Subcutaneous abdominal adipose tissue (tissue), 5 donors: Measurements from ENCODE around the gene SERPINF2.
A peak's percentile ranks its signal among the peaks of the same experiment; 100 is the strongest.
"Not testable (repeated sequence)": the region's sequence is repeated elsewhere in the genome, so short reads cannot be mapped to it uniquely, and the experiment has no call there.

Experiments
- H3K27ac ChIP-seq: one replicate; pipeline ENCODE4 v1.7.0; 2013; ENCODE audit warnings: low read depth, mild to moderate bottlenecking, inconsistent platforms, low read length, moderate library complexity
- H3K27me3 ChIP-seq, 5 donors: one replicate each; pipeline ENCODE4 v1.7.0; 2013; ENCODE audit warnings: low read length in 5 of 5, inconsistent platforms in 1 of 5; ENCODE audit not compliant: control insufficient read depth in 5 of 5, insufficient read depth in 4 of 5
- H3K36me3 ChIP-seq, 5 donors: one replicate each; pipeline ENCODE4 v1.7.0; 2013; ENCODE audit warnings: low read length in 5 of 5; ENCODE audit not compliant: control insufficient read depth in 5 of 5, insufficient read depth in 5 of 5
- H3K4me1 ChIP-seq, 5 donors: one replicate each; pipeline ENCODE4 v1.7.0; 2013; ENCODE audit warnings: low read length in 5 of 5, mild to moderate bottlenecking in 3 of 5, moderate library complexity in 1 of 5; ENCODE audit not compliant: control insufficient read depth in 5 of 5, insufficient read depth in 5 of 5
- H3K4me3 ChIP-seq, 5 donors: one replicate each; pipeline ENCODE4 v1.7.0; 2013; ENCODE audit warnings: low read length in 5 of 5, low read depth in 1 of 5
- H3K9ac ChIP-seq, 5 donors: one replicate each; pipeline ENCODE4 v1.7.0; 2013; ENCODE audit warnings: low read length in 5 of 5, mild to moderate bottlenecking in 4 of 5, moderate library complexity in 3 of 5
- H3K9me3 ChIP-seq, 5 donors: one replicate each; pipeline ENCODE4 v1.7.0; 2013; ENCODE audit warnings: low read length in 5 of 5; ENCODE audit not compliant: control insufficient read depth in 5 of 5
- donor health status: healthy.
- donor health status: healthy.
- donor health status: healthy.
- donor health status: healthy.
- donor health status: healthy.

Gene SERPINF2

DNA sequence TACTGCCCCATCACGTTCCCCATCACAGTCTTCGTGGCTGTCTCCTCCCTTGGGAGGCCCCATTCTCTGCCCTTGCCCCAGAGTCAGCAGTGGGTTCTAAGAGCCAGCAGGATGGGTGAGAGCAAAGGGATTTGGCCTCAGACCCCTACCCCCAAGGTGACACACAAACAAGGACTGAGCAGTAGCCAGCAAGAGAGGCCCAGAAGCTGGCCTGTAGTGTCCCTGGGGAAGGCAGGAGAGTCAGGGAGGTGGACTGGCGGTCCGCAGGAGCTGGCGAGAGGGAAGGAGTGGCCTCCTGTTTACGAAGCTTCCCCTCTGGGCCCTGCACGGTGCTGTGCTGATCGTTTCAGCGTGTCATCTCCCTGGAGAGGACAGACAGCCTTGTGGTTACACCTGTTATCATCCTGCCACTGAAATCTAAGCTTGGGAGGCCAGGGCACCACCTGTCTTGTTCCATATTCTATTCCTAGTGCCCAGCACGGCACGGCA, 9.8 kb upstream of the SERPINF2 start:
- peaks cover 0 to 53% (median 40%) of the 10 kb centered on the region in 5 donors for H3K4me1 ChIP-seq
- H3K4me3 ChIP-seq = no peak overlapping the region
- no peak overlapping the region for H3K9ac ChIP-seq
- peaks cover 0 to 73% (median 52%) of the 10 kb centered on the region in 5 donors for H3K36me3 ChIP-seq
- H3K9me3 ChIP-seq = no peaks in the 10 kb centered on the region
- no peak overlapping the region for H3K27ac ChIP-seq
- H3K27me3 ChIP-seq = no peaks in the 10 kb centered on the region

DNA sequence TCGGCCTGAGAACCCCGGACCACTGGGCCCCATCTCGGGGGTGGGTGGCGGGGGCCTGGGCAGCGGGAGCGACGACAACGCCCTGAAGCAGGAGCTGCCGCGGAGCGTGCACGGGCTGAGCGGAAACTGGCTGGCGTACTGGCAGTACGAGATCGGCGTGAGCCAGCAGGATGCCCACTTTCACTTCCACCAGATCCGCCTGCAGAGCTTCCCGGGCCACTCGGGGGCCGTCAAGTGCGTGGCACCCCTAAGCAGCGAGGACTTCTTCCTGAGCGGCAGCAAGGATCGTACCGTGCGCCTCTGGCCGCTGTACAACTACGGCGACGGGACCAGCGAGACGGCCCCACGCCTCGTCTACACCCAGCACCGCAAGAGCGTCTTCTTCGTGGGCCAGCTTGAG, 8.9 kb upstream of the SERPINF2 start:
- no peak overlapping the region for H3K4me3 ChIP-seq
- H3K9ac ChIP-seq = no peak overlapping the region
- H3K27me3 ChIP-seq = no peaks in the 10 kb centered on the region
- H3K27ac ChIP-seq = no peak overlapping the region
- H3K36me3 ChIP-seq = peaks cover 0 to 73% (median 52%) of the 10 kb centered on the region in 5 donors
- no peaks in the 10 kb centered on the region for H3K9me3 ChIP-seq
- H3K4me1 ChIP-seq = peaks cover 0 to 49% (median 34%) of the 10 kb centered on the region in 5 donors

DNA sequence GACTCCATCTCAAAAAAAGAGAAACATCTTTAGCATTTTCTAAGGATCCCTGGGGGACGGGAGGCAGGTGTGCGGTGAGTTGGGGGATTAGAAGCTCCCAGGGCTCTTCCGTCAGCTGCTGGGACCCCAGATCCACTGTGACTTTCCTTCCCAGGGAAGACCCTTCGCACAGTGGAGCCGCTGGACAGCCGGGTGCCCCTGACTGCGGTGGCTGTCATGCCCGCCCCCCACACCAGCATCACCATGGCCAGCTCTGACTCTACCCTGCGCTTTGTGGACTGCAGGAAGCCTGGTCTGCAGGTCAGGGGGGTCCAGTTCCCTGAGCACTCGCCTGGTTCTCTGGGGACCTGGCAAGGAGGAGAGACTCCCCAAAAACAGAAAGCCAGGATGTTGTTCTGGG, 7.3 kb upstream of the SERPINF2 start:
- Histone ChIP-seq H3K9me3 (no peaks in the 10 kb centered on the region), H3K36me3 (peaks cover 0 to 71% (median 52%) of the 10 kb centered on the region in 5 donors), H3K27me3 (no peaks in the 10 kb centered on the region), H3K27ac (no peak overlapping the region), H3K4me1 (peaks cover 0 to 34% (median 22%) of the 10 kb centered on the region in 5 donors), H3K4me3 (no peak overlapping the region), H3K9ac (no peak overlapping the region)

DNA sequence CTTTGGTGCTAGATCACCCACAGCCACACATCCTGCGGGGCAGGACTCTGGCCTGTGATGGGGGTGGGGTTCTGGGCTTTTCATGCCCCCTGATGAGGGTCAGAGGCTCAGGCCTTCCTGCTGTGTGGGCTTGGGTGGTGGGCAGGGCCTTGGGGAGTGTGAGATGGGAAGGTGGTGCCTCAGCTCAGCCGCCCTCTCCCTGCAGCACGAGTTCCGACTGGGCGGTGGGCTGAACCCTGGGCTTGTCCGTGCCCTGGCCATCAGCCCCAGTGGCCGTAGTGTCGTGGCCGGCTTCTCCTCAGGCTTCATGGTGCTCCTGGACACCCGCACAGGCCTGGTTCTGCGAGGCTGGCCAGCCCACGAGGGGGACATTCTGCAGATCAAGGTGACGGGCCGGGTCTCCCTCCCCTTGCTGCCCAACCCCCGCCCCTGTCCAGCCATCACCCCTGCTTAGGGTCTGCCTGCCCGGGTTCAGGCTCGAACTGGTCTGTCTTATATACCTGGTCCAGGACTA, 6.8 kb upstream of the SERPINF2 start:
- Histone ChIP-seq H3K4me3 (no peak overlapping the region), H3K27me3 (no peaks in the 10 kb centered on the region), H3K27ac (no peak overlapping the region), H3K4me1 (peaks cover 0 to 29% (median 17%) of the 10 kb centered on the region in 5 donors), H3K9ac (no peak overlapping the region), H3K36me3 (peaks cover 0 to 67% (median 49%) of the 10 kb centered on the region in 5 donors), H3K9me3 (no peaks in the 10 kb centered on the region)

DNA sequence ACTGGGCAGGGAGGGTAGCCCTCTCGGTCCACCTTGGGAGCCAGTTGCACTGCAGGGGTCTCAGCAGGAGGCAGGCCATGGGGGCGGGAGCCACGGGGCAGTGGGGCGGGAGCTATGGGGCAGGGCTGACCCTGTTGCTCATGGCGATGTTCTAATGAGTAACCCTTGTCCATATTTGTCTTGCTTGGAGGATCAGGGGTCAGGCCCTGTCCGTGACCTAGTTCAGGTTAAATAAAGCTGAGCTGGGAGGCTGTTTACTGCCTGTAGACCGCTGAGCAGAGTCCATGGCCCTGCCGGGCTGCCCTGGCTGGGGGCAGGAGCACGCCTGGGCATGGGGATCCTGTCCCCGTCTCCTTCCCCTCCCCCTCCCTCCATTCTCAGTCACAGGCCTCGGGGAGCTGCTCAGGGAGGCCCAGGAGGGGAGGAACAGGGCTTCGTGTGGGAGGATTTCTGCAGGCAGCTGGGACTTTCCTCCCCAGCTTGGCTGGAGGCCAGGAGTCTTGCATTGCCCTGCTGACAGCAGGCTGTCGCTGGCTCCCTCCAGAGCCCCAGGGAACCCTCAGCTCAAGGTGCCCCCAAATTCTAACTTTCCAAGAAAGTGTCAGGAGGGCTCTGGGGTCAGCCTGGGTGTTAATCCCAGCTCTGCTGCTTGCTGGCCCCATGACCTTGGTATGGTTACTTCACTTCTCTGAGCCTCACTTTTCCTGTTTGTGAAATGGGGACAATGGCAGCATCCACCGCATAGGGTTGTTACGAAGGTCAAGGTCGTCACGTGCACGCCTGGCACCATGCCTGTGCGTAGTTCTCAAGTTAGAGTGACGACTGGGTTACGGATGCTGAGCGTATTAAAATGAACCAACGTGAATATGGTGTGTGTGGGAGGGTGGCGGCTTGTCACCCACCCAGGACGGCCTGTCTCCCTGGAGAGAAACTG, 6.1 kb upstream of the SERPINF2 start:
- H3K36me3 ChIP-seq = peaks cover 0 to 62% (median 46%) of the 10 kb centered on the region in 5 donors
- no peak overlapping the region for H3K27ac ChIP-seq
- H3K9ac ChIP-seq = peak overlapping the region in 1 of 5 donors; percentile 10

DNA sequence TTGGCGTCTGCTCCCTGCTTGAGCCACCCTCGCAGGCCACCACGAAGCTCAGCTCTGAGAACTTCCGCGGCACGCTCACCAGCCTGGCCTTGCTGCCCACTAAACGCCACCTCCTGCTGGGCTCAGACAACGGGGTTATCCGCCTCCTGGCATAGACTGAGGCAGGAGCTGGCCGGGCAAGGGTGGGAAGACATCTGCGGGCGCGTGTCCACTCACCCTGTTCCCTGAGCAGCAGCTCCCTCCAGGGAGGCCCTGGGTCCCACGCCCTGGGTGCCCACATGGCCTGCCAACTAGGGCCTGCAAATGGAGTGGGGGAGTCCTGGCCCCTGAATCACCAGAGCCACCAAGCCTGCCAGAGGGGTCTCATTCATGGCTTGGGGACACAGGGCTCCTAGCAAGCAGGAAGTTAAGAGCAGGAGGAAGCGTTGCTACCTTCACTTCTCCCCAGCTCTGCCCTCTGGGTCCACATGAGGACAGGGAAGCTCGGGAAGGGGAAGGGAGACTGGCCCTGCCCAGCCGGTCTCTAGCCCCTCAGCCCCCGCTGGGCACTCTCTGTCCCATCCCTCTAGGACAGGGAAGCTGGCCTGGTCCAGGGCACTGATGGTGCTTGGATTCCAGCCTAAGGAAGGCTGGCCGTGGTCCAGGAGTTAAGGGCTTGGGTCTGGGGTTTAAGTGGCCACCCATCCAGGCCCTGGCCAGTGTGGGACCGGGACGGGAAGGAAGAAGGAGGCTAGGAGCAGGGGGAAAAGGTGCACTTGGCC, 5.0 kb upstream of the SERPINF2 start:
- no peak overlapping the region for H3K27ac ChIP-seq
- peaks cover 0 to 25% (median 13%) of the 10 kb centered on the region in 5 donors for H3K4me1 ChIP-seq

More for the DNA sequence above, 6.1 kb upstream of the SERPINF2 start:
- Histone ChIP-seq H3K4me1 (peaks cover 0 to 25% (median 13%) of the 10 kb centered on the region in 5 donors), H3K27me3 (no peaks in the 10 kb centered on the region), H3K9me3 (no peaks in the 10 kb centered on the region), H3K4me3 (no peak overlapping the region)

DNA sequence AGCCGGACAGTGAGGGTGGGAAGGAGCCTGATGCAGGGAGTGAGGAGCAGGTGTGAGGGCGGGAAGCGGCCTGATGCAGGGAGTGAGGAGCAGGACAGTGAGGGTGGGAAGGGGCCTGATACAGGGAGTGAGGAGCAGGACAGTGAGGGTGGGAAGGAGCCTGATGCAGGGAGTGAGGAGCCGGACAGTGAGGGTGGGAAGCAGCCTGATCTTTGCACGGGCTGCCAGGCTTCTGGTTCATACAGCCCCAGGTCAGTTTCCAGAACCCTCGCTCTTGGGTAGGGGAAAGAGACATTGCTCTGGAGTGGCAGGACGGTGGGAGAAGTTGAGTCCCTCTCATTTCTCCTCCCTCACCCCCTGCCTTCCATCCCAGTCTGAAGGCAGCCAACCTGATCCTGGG, 772 bp upstream of the SERPINF2 start:
- H3K27ac ChIP-seq, H3K9ac ChIP-seq, H3K27me3 ChIP-seq, H3K4me3 ChIP-seq, H3K9me3 ChIP-seq: not testable (repeated sequence)
- Histone ChIP-seq H3K36me3 (peaks cover 0 to 19% (median 13%) of the 10 kb centered on the region in 5 donors), H3K4me1 (peaks cover 2 to 17% (median 10%) of the 10 kb centered on the region in 5 donors)

More for the DNA sequence above, 5.0 kb upstream of the SERPINF2 start:
- no peaks in the 10 kb centered on the region for H3K9me3 ChIP-seq
- no peak overlapping the region for H3K4me3 ChIP-seq
- peaks cover 0 to 57% (median 40%) of the 10 kb centered on the region in 5 donors for H3K36me3 ChIP-seq
- H3K27me3 ChIP-seq = no peaks in the 10 kb centered on the region
- no peak overlapping the region for H3K9ac ChIP-seq

DNA sequence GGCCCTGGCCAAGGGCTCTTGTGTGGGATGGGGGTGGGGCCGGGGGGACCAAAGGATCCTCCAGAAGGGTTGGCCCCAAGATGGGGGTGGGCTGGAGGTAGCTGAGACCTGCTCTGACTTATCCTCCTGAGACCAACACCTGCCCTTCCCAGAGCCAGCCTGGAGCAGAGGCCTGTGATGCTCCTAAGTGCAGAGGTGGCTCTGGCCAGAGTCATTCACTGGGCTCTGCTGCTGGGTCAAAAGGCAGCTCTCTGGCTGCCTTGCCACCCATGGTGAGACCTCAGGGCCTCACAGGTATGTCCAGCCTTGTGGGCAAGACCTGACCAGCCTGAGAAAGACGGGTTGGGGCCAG, 393 bp downstream of the SERPINF2 start:
- no peaks in the 10 kb centered on the region for H3K27me3 ChIP-seq
- H3K4me3 ChIP-seq = no peak overlapping the region
- peaks cover 0 to 7% (median 2%) of the 10 kb centered on the region in 5 donors for H3K36me3 ChIP-seq
- no peaks in the 10 kb centered on the region for H3K9me3 ChIP-seq
- H3K9ac ChIP-seq = no peak overlapping the region
- H3K27ac ChIP-seq = no peak overlapping the region
- peaks cover 5 to 11% (median 8%) of the 10 kb centered on the region in 5 donors for H3K4me1 ChIP-seq

DNA sequence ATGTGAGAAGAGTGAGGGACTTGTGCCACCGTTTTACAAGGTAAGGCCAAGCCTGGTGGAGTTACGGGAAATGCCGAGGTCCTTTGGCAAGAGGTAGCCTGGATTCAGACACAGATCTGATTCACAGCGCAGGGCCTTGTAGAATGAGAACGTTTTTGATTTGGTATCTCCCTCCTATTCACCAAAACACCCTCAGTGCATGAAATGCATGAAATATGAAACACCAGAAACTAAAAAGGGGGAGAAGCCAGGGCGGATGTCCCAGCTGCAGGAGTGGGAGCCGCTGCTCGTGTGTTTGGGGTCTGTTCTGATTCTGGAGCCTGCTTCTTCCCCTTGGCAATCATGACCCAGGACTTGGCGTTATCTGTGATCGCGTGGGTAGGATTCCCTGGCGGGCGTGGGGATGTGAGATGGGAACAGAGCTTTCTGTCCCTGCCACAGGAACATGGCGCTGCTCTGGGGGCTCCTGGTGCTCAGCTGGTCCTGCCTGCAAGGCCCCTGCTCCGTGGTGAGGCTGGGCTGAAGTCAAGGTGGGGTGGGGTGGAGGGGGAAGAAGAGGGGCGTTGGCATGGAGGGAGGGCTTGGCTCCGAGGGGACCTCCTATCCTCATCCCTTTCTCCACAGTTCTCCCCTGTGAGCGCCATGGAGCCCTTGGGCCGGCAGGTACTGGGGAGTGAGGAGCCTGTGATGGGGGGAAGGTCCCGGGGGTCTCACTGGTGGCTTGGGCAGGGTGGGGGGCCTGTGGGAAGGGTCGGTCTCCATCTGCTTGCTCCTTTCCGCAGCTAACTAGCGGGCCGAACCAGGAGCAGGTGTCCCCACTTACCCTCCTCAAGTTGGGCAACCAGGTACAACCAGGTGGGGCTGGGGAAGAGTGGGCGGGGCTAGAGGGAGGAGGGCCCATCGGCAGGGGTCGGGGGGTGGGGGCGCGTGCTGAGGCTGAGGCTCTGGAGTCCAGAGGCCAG, 2.2 kb downstream of the SERPINF2 start:
- H3K9ac ChIP-seq = no peak overlapping the region
- no peaks in the 10 kb centered on the region for H3K9me3 ChIP-seq
- no peak overlapping the region for H3K27ac ChIP-seq
- H3K4me3 ChIP-seq = no peak overlapping the region
- no peaks in the 10 kb centered on the region for H3K36me3 ChIP-seq
- H3K27me3 ChIP-seq = no peaks in the 10 kb centered on the region
- peaks cover 5 to 10% (median 8%) of the 10 kb centered on the region in 5 donors for H3K4me1 ChIP-seq
